Duodenal mucosa (tissue), 2 donors: ENCODE results near the gene XNDC1N.
A peak's percentile ranks its signal among the peaks of the same experiment; 100 is the strongest.

Experiments used
- H3K27ac ChIP-seq: one replicate; pipeline ENCODE4 v1.7.0; 2013; ENCODE audit warnings: low read depth, low read length
- H3K27me3 ChIP-seq, 2 donors: one replicate each; pipeline ENCODE4 v1.7.0; 2013; ENCODE audit warnings: low read length in 2 of 2, control low read depth in 1 of 2; ENCODE audit not compliant: insufficient read depth in 2 of 2, control insufficient read depth in 1 of 2
- H3K36me3 ChIP-seq, 2 donors: one replicate each; pipeline ENCODE4 v1.7.0; 2013; ENCODE audit warnings: low read length in 2 of 2, control low read depth in 1 of 2; ENCODE audit not compliant: insufficient read depth in 2 of 2, control insufficient read depth in 1 of 2
- H3K4me1 ChIP-seq, 2 donors: one replicate each; pipeline ENCODE4 v1.7.0; 2013; ENCODE audit warnings: low read length in 2 of 2, control low read depth in 1 of 2; ENCODE audit not compliant: insufficient read depth in 2 of 2, control insufficient read depth in 1 of 2
- H3K4me3 ChIP-seq, 2 donors: one replicate each; pipeline ENCODE4 v1.7.0; 2013; ENCODE audit warnings: low read length in 2 of 2, low read depth in 1 of 2
- H3K9ac ChIP-seq, 2 donors: one replicate each; pipeline ENCODE4 v1.7.0; 2013; ENCODE audit warnings: low read length in 2 of 2, low read depth in 1 of 2
- H3K9me3 ChIP-seq, 2 donors: one replicate each; pipeline ENCODE4 v1.7.0; 2013; ENCODE audit warnings: low read length in 2 of 2, control low read depth in 1 of 2; ENCODE audit not compliant: control insufficient read depth in 1 of 2

The XNDC1N gene, protein sequence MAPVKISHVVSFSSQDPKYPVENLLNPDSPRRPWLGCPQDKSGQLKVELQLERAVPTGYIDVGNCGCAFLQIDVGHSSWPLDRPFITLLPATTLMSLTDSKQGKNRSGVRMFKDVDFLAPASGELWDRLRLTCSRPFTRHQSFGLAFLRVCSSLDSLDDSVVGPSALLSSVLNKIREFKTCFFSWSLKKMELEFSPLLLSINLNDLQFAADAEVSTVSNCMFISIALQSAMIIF

GRCh38 chr11:71927820-71928736, at the start of gene XNDC1N:
Gene XNDC1N, minus strand, starts transcription at chr11:71928594. Its CDS starts 5,241 bp downstream, at chr11:71923353.
- Histone ChIP-seq H3K4me1 (peaks cover 26 to 35% of the 10 kb centered on the region in 2 donors), H3K27ac (peak within 1 kb of the TSS; percentile 72), H3K9ac (peak within 1 kb of the TSS; percentile 73 to 84), H3K36me3 (peaks cover 0 to 2% of the 10 kb centered on the region in 2 donors), H3K27me3 (no peaks in the 10 kb centered on the region), H3K4me3 (peak within 1 kb of the TSS; percentile 95 to 97), H3K9me3 (no peaks in the 10 kb centered on the region)

GRCh38 chr11:71977743-71978418, 49.5 kb upstream of the XNDC1N start:
- Histone ChIP-seq H3K9ac (no peak overlapping the region), H3K27ac (no peak overlapping the region), H3K9me3 (no peaks in the 10 kb centered on the region)

GRCh38 chr11:71977090-71977489, 48.7 kb upstream of the XNDC1N start:
- H3K27me3 ChIP-seq: no peaks in the 10 kb centered on the region
- no peaks in the 10 kb centered on the region for H3K9me3 ChIP-seq
- no peaks in the 10 kb centered on the region for H3K4me1 ChIP-seq
- no peak overlapping the region for H3K27ac ChIP-seq
- H3K9ac ChIP-seq: no peak overlapping the region
- H3K36me3 ChIP-seq: peaks cover 8 to 13% of the 10 kb centered on the region in 2 donors
- no peak overlapping the region for H3K4me3 ChIP-seq

More at GRCh38 chr11:71977743-71978418, 49.5 kb upstream of the XNDC1N start:
- Histone ChIP-seq H3K4me1 (no peaks in the 10 kb centered on the region), H3K4me3 (no peak overlapping the region), H3K27me3 (no peaks in the 10 kb centered on the region), H3K36me3 (peaks cover 5 to 10% of the 10 kb centered on the region in 2 donors)

- Histone ChIP-seq H3K4me3 (no peak overlapping the region), H3K36me3 (peaks cover 8 to 18% of the 10 kb centered on the region in 2 donors), H3K27me3 (no peaks in the 10 kb centered on the region)
Observed at GRCh38 chr11:71976551-71976950, 48.2 kb upstream of the XNDC1N start.

GRCh38 chr11:71971680-71972079, 43.3 kb upstream of the XNDC1N start:
- H3K27me3 ChIP-seq: no peaks in the 10 kb centered on the region
- H3K4me3 ChIP-seq: no peak overlapping the region
- H3K4me1 ChIP-seq: no peaks in the 10 kb centered on the region
- no peak overlapping the region for H3K27ac ChIP-seq
- H3K9ac ChIP-seq: no peak overlapping the region
- no peaks in the 10 kb centered on the region for H3K9me3 ChIP-seq
- peaks cover 16 to 34% of the 10 kb centered on the region in 2 donors for H3K36me3 ChIP-seq

More at GRCh38 chr11:71976551-71976950, 48.2 kb upstream of the XNDC1N start:
- Histone ChIP-seq H3K27ac (no peak overlapping the region), H3K4me1 (no peaks in the 10 kb centered on the region), H3K9me3 (no peaks in the 10 kb centered on the region), H3K9ac (no peak overlapping the region)

DNA sequence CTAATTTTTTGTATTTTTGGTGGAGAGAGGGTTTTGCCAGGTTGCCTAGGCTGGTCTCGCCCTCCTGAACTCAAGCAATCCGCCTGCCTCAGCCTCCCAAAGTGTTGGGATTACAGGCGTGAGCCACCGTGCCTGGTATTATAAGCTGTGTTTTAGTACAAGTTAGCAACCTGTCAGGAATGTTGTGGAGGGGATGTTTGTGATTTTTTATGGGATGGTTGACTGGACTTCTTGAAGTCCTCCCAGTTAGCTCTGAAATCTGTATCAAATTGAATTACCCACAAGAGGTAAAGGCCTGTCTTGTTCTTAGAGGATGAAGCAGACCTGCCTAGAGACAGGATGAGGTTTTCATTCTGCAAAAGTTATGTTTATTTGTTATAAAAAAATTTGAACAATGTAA, 36.2 kb upstream of the XNDC1N start:
- H3K4me1 ChIP-seq: no peaks in the 10 kb centered on the region
- no peaks in the 10 kb centered on the region for H3K9me3 ChIP-seq

DNA sequence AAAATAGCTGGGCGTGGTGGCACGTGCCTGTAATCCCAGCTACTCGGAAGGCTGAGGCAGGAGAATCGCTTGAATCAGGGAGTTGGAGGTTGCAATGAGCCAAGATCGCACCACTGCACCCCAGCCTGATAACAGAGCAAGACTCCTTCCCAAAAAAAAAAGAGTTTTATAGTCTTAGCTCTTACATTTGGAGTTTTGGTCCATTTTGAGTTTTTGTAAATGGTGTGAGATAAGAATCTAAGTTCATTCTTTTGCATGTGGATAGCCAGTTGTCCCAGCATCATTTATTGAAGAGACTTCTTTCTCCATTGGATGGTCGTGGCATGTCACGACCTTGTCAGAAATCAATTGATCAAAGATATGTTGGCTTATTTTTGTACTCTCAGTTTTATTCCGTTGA, 35.1 kb upstream of the XNDC1N start:
- Histone ChIP-seq H3K9ac (no peak overlapping the region), H3K9me3 (no peaks in the 10 kb centered on the region), H3K4me1 (no peaks in the 10 kb centered on the region), H3K36me3 (peaks cover 16 to 22% of the 10 kb centered on the region in 2 donors), H3K27me3 (no peaks in the 10 kb centered on the region), H3K27ac (no peak overlapping the region), H3K4me3 (no peak overlapping the region)

More for the DNA sequence above, 36.2 kb upstream of the XNDC1N start:
- peaks cover 17 to 27% of the 10 kb centered on the region in 2 donors for H3K36me3 ChIP-seq
- H3K27me3 ChIP-seq: no peaks in the 10 kb centered on the region
- no peak overlapping the region for H3K4me3 ChIP-seq
- no peak overlapping the region for H3K27ac ChIP-seq
- H3K9ac ChIP-seq: no peak overlapping the region

DNA sequence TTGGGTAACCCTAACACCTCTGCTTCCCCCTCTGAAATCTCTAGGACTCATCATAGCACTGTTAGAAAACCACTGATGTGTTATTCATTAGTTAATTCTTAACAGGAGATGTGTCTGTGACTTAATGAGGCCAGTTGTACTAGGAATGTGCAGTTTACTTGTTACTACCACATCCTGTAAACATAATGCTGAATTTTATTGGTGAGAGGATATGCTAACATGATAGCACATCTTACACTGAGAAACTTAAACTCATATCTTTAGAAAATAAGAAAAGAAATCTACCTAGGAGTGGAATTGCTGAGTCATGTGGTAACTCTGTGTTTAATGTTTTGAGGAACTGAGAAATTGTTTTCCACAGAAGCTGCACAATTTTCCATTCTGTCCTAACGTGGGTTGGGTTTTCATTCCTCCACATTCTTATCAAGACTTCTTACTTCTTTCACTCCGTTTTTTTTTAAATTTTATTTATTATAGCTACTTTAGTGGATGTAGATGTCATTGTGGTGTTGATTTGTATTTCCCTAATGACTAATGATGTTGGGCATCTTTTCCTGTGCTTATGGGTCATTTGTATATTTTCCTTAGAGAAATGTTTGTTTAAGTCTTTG, 34.1 kb upstream of the XNDC1N start:
- H3K9ac ChIP-seq: no peak overlapping the region
- H3K36me3 ChIP-seq: peaks cover 9 to 19% of the 10 kb centered on the region in 2 donors
- H3K27ac ChIP-seq: no peak overlapping the region
- no peak overlapping the region for H3K4me3 ChIP-seq
- H3K4me1 ChIP-seq: no peaks in the 10 kb centered on the region
- no peaks in the 10 kb centered on the region for H3K27me3 ChIP-seq
- no peaks in the 10 kb centered on the region for H3K9me3 ChIP-seq

GRCh38 chr11:71955898-71956456, 27.6 kb upstream of the XNDC1N start:
- no peak overlapping the region for H3K9ac ChIP-seq
- peaks cover 6 to 11% of the 10 kb centered on the region in 2 donors for H3K4me1 ChIP-seq
- no peaks in the 10 kb centered on the region for H3K9me3 ChIP-seq
- peaks cover 11 to 12% of the 10 kb centered on the region in 2 donors for H3K36me3 ChIP-seq
- no peaks in the 10 kb centered on the region for H3K27me3 ChIP-seq
- H3K27ac ChIP-seq: no peak overlapping the region
- H3K4me3 ChIP-seq: no peak overlapping the region
